DOHH2 (cell line): ENCODE measurements around the gene C17orf100.

ENCODE experiments used
- H3F3A ChIP-seq: fragments of 200-600 bp; sonication (generic), shearing (Covaris generic); 2 replicates; pipeline ENCODE4 v1.6.0; 2016; ENCODE audit warnings: antibody characterized with exemption, mild to moderate bottlenecking; ENCODE audit not compliant: control insufficient read depth, insufficient read depth
- H3K27ac ChIP-seq: fragments of 200-600 bp; sonication (generic); 2 replicates; pipeline ENCODE4 v1.5.1; 2014; ENCODE audit warnings: low read depth, mild to moderate bottlenecking, low read length, moderate library complexity
- H3K27me3 ChIP-seq: fragments of 200-600 bp; sonication (generic); 2 replicates; pipeline ENCODE4 v1.6.1; 2014; ENCODE audit warnings: mild to moderate bottlenecking, low read length, mixed read lengths; ENCODE audit not compliant: control insufficient read depth
- H3K36me3 ChIP-seq: fragments of 200-600 bp; sonication (generic); 2 replicates; pipeline ENCODE4 v1.6.1; 2014; ENCODE audit warnings: mild to moderate bottlenecking, low read length, moderate library complexity, mixed read lengths; ENCODE audit not compliant: control insufficient read depth
- H3K4me1 ChIP-seq: fragments of 200-600 bp; sonication (generic); 2 replicates; pipeline ENCODE4 v1.6.1; 2014; ENCODE audit warnings: mild to moderate bottlenecking, low read length, mixed read lengths; ENCODE audit not compliant: control insufficient read depth
- H3K4me2 ChIP-seq: fragments of 200-600 bp; sonication (generic); 2 replicates; pipeline ENCODE4 v1.6.0; 2014; ENCODE audit warnings: mild to moderate bottlenecking, low read length, moderate library complexity
- H3K4me3 ChIP-seq: fragments of 200-600 bp; sonication (generic); 2 replicates; pipeline ENCODE4 v1.5.1; 2014; ENCODE audit warnings: mild to moderate bottlenecking, low read length, mixed read lengths
- H3K79me2 ChIP-seq: fragments of 200-600 bp; sonication (generic); 2 replicates; pipeline ENCODE4 v1.6.1; 2014; ENCODE audit warnings: mild to moderate bottlenecking, low read length, mixed read lengths; ENCODE audit not compliant: control insufficient read depth
- H3K9me2 ChIP-seq: fragments of 200-600 bp; sonication (generic); replicated peaks from 2 replicates; pipeline ENCODE4 v1.6.1; 2014; ENCODE audit warnings: mild to moderate bottlenecking, low read length, mixed read lengths; ENCODE audit not compliant: control insufficient read depth
- H3K9me3 ChIP-seq: fragments of 200-600 bp; sonication (generic); 2 replicates; pipeline ENCODE4 v1.6.1; 2014; ENCODE audit warnings: antibody characterized with exemption, low read length, mixed read lengths; ENCODE audit not compliant: control insufficient read depth, insufficient read depth
- H4K20me1 ChIP-seq: fragments of 200-600 bp; sonication (generic); 2 replicates; pipeline ENCODE4 v1.6.0; 2014; ENCODE audit warnings: low read depth, mild to moderate bottlenecking, antibody characterized with exemption, low read length, moderate library complexity; ENCODE audit not compliant: control insufficient read depth, insufficient read depth
- CTCF ChIP-seq: fragments of 200-600 bp; sonication (generic); IDR thresholded peaks from one replicate; pipeline ENCODE4 v1.5.1; 2014; ENCODE audit warnings: antibody characterized with exemption, mild to moderate bottlenecking, low read depth, low read length; ENCODE audit not compliant: poor library complexity, severe bottlenecking
- EZH2phosphoT487 ChIP-seq: fragments of 200-600 bp; sonication (generic); IDR thresholded peaks from 2 replicates; pipeline ENCODE4 v1.6.1; 2017; ENCODE audit warnings: borderline replicate concordance, mild to moderate bottlenecking, antibody characterized with exemption, low read length, moderate library complexity, mixed read lengths

The C17orf100 gene

GRCh38 chr17:6630390-6630789 lies 21.2 kb upstream of the C17orf100 start:
- Histone ChIP-seq H3F3A (no peaks in the 10 kb centered on the region), H4K20me1 (no peaks in the 10 kb centered on the region), H3K27me3 (no peaks in the 10 kb centered on the region), H3K4me2 (no peak overlapping the region), H3K9me3 (no peaks in the 10 kb centered on the region), H3K9me2 (no peaks in the 10 kb centered on the region), H3K79me2 (peaks cover 5% of the 10 kb centered on the region), H3K4me3 (no peak overlapping the region), H3K36me3 (peaks cover 76% of the 10 kb centered on the region), H3K4me1 (no peaks in the 10 kb centered on the region), H3K27ac (no peak overlapping the region)
- no peak for TF ChIP-seq CTCF
- TF ChIP-seq EZH2phosphoT487, result no peak

DNA sequence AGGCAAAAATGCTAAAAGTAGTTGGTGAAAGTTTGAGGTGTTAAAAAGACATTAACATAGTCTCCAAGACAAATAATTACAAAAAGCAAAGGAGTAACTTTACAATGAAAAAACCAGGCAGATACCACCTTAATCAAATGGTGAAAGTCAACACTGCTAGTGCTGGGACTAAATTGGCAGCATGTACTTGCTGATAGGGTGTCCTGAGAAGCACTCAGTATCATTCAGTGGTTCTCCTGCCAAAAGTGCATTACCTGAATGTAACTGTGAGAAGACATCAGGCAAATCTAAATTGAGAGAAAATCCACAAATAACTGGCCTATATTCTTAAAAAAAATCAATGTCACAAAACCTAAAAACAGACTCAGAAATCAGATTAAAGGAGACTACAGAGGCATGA lies 19.0 kb upstream of the C17orf100 start:
- no peak for TF ChIP-seq CTCF
- TF ChIP-seq EZH2phosphoT487, result no peak
- Histone ChIP-seq H3K27me3 (no peaks in the 10 kb centered on the region), H3K4me1 (no peaks in the 10 kb centered on the region), H3K9me3 (no peaks in the 10 kb centered on the region), H3K9me2 (no peaks in the 10 kb centered on the region), H3K36me3 (peaks cover 64% of the 10 kb centered on the region), H3K4me2 (no peak overlapping the region), H3K79me2 (peaks cover 5% of the 10 kb centered on the region), H3K27ac (no peak overlapping the region), H3K4me3 (no peak overlapping the region), H4K20me1 (no peaks in the 10 kb centered on the region), H3F3A (no peaks in the 10 kb centered on the region)

DNA sequence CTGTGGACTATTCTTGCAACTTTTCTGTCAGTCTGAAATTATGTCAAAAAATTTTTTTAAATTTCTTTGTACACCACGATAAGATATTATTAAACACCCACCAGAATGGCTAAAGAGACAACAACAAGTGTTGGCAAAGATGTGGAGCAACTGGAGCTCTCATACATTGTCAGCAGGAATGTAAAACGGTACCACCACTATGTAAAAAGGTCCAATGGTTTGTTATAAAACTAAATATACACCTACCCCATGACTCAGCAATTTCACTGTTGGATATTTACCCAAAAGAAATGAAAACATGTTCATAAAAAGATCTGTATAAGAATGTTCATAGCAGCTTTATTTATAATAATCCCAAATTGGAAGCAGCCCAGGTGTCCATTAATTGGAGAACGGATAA lies 18.3 kb upstream of the C17orf100 start:
- no peaks in the 10 kb centered on the region for H3K4me1 ChIP-seq
- H3K4me3 ChIP-seq, result no peak overlapping the region
- TF ChIP-seq EZH2phosphoT487 (no peak), CTCF (no peak)
- H3K27ac ChIP-seq, result no peak overlapping the region
- peaks cover 57% of the 10 kb centered on the region for H3K36me3 ChIP-seq
- no peaks in the 10 kb centered on the region for H3K27me3 ChIP-seq
- no peaks in the 10 kb centered on the region for H3F3A ChIP-seq
- H3K9me2 ChIP-seq, result no peaks in the 10 kb centered on the region
- no peaks in the 10 kb centered on the region for H4K20me1 ChIP-seq
- no peaks in the 10 kb centered on the region for H3K9me3 ChIP-seq
- no peak overlapping the region for H3K4me2 ChIP-seq
- peaks cover 7% of the 10 kb centered on the region for H3K79me2 ChIP-seq

- H3K27me3 ChIP-seq, result no peaks in the 10 kb centered on the region
- no peak overlapping the region for H3K27ac ChIP-seq
- no peaks in the 10 kb centered on the region for H3K9me3 ChIP-seq
- no peak overlapping the region for H3K4me2 ChIP-seq
- H3K79me2 ChIP-seq, result peaks cover 32% of the 10 kb centered on the region
- H3K4me3 ChIP-seq, result no peak overlapping the region
- H4K20me1 ChIP-seq, result 0 out of 2 replicates have a peak, but pooled peaks cover 3% of the 10 kb centered on the region
- TF ChIP-seq CTCF, result no peak
- TF ChIP-seq EZH2phosphoT487, result no peak
- no peaks in the 10 kb centered on the region for H3K9me2 ChIP-seq
- no peaks in the 10 kb centered on the region for H3F3A ChIP-seq
- peaks cover 9% of the 10 kb centered on the region for H3K4me1 ChIP-seq
- H3K36me3 ChIP-seq, result peaks cover 38% of the 10 kb centered on the region
Measured at GRCh38 chr17:6636105-6636504, 15.5 kb upstream of the C17orf100 start.
